Left renal cortex interstitium (tissue), 4 donors: ENCODE data around the gene ZNF175. TPM values are rescaled to one million over a fixed set of nuclear protein-coding genes. Genes with fewer than 3 reads are reported as not detected.

ENCODE experiments used
- DNase-seq, 4 donors: peaks; one replicate each; pipeline ENCODE4 v3.0.0-alpha.2; 2013; ENCODE audit warnings: low read depth in 4 of 4, low spot score in 2 of 4, missing footprints in 1 of 4
- polyA plus RNA-seq, 4 donors: library from polyadenylated mRNA; unstranded; fragments of 120-200 nt; gene quantifications; one replicate each; pipeline ENCODE4 v1.2.1, GENCODE V29; 2013; ENCODE audit not compliant: insufficient read length in 4 of 4

ZNF175 gene
- polyA plus RNA-seq, 4 donors, result 16.8 to 17.7 (median 17.2) TPM

GRCh38 chr19:51587264-51588191, 16.4 kb downstream of the ZNF175 start:
- no peak for DNase-seq

- DNase-seq, result no peak
Measured at GRCh38 chr19:51589511-51589910, 18.4 kb downstream of the ZNF175 start.

- no peak for DNase-seq
Measured at GRCh38 chr19:51590441-51590840, 19.4 kb downstream of the ZNF175 start.

- DNase-seq, result no peak
Measured at GRCh38 chr19:51592521-51592920, 21.4 kb downstream of the ZNF175 start.

GRCh38 chr19:51593138-51593890, 22.2 kb downstream of the ZNF175 start:
- DNase-seq, result no peak

GRCh38 chr19:51593969-51594773, 23.1 kb downstream of the ZNF175 start:
- DNase-seq, result peak; percentile 84 to 95 (median 90)

- no peak for DNase-seq
Measured at GRCh38 chr19:51594774-51595109, 23.7 kb downstream of the ZNF175 start.

GRCh38 chr19:51595190-51596175, 24.4 kb downstream of the ZNF175 start:
- no peak for DNase-seq

GRCh38 chr19:51598159-51598915, 27.3 kb downstream of the ZNF175 start:
- DNase-seq, result no peak

- no peak for DNase-seq
Measured at GRCh38 chr19:51599084-51599483, 28.0 kb downstream of the ZNF175 start.

GRCh38 chr19:51600940-51601580, 30.0 kb downstream of the ZNF175 start:
- DNase-seq, result no peak

GRCh38 chr19:51602189-51602854, 31.2 kb downstream of the ZNF175 start:
- DNase-seq, result no peak

- DNase-seq, result no peak
Measured at GRCh38 chr19:51607077-51607476, 36.0 kb downstream of the ZNF175 start.

GRCh38 chr19:51607920-51608562, 37.0 kb downstream of the ZNF175 start:
- peak; percentile 6 to 65 (median 46) for DNase-seq

- no peak for DNase-seq
Measured at GRCh38 chr19:51610576-51610975, 39.5 kb downstream of the ZNF175 start.

GRCh38 chr19:51614789-51615188, 43.7 kb downstream of the ZNF175 start:
- DNase-seq, result no peak

- DNase-seq, result no peak
Measured at GRCh38 chr19:51615991-51616390, 44.9 kb downstream of the ZNF175 start.
